ENCODE measurements around the gene GABARAP.

DNA sequence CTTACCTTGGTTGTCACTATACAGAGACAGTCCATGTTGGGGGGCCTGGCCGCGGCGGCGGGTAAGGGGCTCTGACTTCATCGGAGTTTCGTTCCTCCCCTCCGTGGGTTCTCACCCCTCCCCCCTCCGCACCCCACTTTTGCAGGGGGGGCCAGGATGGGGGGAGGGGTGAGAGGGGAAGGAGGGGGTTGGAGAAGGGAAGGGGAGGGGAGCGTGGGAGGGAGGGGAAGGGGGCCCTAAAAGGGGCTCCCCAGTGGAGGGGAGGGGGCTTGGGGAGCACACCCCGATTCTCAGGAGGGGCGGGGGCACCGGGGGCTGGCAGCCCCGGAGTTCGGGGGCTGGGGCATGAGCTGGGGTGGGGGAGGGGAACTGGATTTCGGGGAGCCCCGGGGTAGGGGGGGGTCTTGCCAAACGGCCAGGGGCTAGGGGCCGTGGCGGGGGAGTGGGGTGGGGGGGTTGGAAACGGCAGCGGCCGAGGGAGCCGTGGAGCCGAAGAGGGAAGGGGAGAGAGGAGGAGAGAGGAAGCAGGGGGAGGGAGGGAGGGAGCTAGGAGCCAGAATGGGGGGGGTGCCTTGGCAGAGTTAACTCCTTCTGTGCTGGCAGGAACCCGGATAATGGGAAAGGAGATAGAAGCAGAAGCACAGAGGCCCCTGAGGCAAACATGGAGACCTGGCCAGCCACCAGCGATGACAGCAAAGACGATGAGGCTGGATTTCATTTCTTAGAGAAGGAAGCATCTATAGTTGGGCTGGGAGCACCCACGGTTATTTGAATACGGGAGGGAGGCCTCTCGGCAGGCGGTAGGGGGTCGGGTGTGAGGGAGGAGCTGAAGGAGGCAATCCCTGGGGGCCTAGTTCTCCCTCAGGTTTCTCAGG lies 24.9 kb downstream of the GABARAP start:
- TF ChIP-seq POLR2A (IDR thresholded peaks at IDR 0.05; ENCODE audit: low read length) = no peak
- no peak for TF ChIP-seq GATA1 (IDR thresholded peaks at IDR 0.05; ENCODE audit: low read depth, low read length)

Measured in erythroblast (primary cell).